HepG2 (cell line): ENCODE measurements around the gene CBX5. TPM values are rescaled to one million over a fixed set of nuclear protein-coding genes. Genes with fewer than 3 reads are reported as not detected.

Experiments
- ATAC-seq: fragments of 200-7000 bp; cut with Tn5 transposase; 3 replicates; pipeline ENCODE4 v1.9.1; 2020; ENCODE audit warnings: mild to moderate bottlenecking, moderate library complexity
- BruUV-seq: library from RNA; stranded (reverse); fragments of 400-500 nt; replicated peaks from 2 replicates; lab custom pipeline; 2021; lab: Mats Ljungman, UMichigan
- CTCF ChIA-PET: fragments of 300-600 bp; formaldehyde crosslinking; extraction: SDS; loops from one replicate; lab custom pipeline; 2021; ENCODE audit warnings: low total read pairs, inconsistent platforms, low intra/inter-chr PET ratio; lab: Yijun Ruan, JAX
- POLR2A ChIA-PET: fragments of 350-600 bp; sonication (Branson Sonifier 250); formaldehyde crosslinking; loops from one replicate; lab custom pipeline; 2020; ENCODE audit warnings: antibody characterized with exemption, inconsistent platforms; lab: Yijun Ruan, JAX
- DNase-seq: peaks from one replicate; pipeline ENCODE4 v3.0.0-alpha.2; 2015; ENCODE audit warnings: low spot score
- FAIRE-seq: peaks from 3 replicates; lab custom pipeline; 2011; peaks lifted over from hg19 to GRCh38; lab: Jason Lieb, UNC
- H2AFZ ChIP-seq: one replicate; pipeline ENCODE4 v1.6.1; 2011; ENCODE audit warnings: low read length, inconsistent platforms
- H3K27ac ChIP-seq: fragments of 300-600 bp; 3 replicates; pipeline ENCODE4 v1.8.0; 2011; ENCODE audit warnings: mixed run types, mild to moderate bottlenecking, mixed read lengths, low read length, inconsistent platforms; ENCODE audit not compliant: insufficient read depth; ENCODE audit errors: extremely low read length
- H3K27me3 ChIP-seq, 2 experiments: fragments of 200-600 bp in 1 of 2; 2 replicates in 1 of 2; 3 replicates in 1 of 2; pipeline versions ENCODE4 v1.6.0 to v1.8.0; 2011; ENCODE audit warnings: low read length in 2 of 2, mild to moderate bottlenecking in 2 of 2, moderate library complexity in 2 of 2, inconsistent platforms in 1 of 2; ENCODE audit not compliant: insufficient read depth in 2 of 2, control insufficient read depth in 1 of 2
- H3K36me3 ChIP-seq, 2 experiments: fragments of 200-600 bp in 1 of 2; replicated peaks in 1 of 2; 2 replicates in 1 of 2; 3 replicates in 1 of 2; pipeline versions ENCODE4 v1.5.1 to v1.8.0; 2011; ENCODE audit warnings: low read length in 2 of 2, inconsistent platforms in 1 of 2; ENCODE audit not compliant: insufficient read depth in 2 of 2, control insufficient read depth in 1 of 2
- H3K4me1 ChIP-seq: 2 replicates; pipeline ENCODE4 v1.5.1; 2012; ENCODE audit warnings: low read length, inconsistent platforms; ENCODE audit not compliant: insufficient read depth
- H3K4me2 ChIP-seq: 2 replicates; pipeline ENCODE4 v1.6.0; 2011; ENCODE audit warnings: low read depth, low read length, inconsistent platforms
- H3K4me3 ChIP-seq, 3 experiments: fragments of 200-600 bp in 1 of 3; sonication (generic), shearing (Covaris generic) in 1 of 3; replicated peaks in 1 of 3; 2 replicates each; pipeline ENCODE4 v1.5.1; 2011 to 2016; ENCODE audit warnings: low read length in 3 of 3, inconsistent platforms in 2 of 3, low read depth in 2 of 3, mild to moderate bottlenecking in 2 of 3, control low read depth in 1 of 3, mixed read lengths in 1 of 3; ENCODE audit not compliant: insufficient read depth in 1 of 3
- H3K79me2 ChIP-seq: one replicate; pipeline ENCODE4 v1.6.1; 2011; ENCODE audit warnings: low read length, inconsistent platforms; ENCODE audit not compliant: insufficient read depth
- H3K9ac ChIP-seq: 2 replicates; pipeline ENCODE4 v1.6.0; 2011; ENCODE audit warnings: mild to moderate bottlenecking, low read depth, low read length, inconsistent platforms; ENCODE audit not compliant: insufficient read depth
- H3K9me3 ChIP-seq: 2 replicates; pipeline ENCODE4 v1.5.1; 2012; ENCODE audit warnings: mild to moderate bottlenecking, low read length
- H4K20me1 ChIP-seq: 2 replicates; pipeline ENCODE4 v1.6.0; 2011; ENCODE audit warnings: inconsistent platforms, mild to moderate bottlenecking, low read length, moderate library complexity; ENCODE audit not compliant: insufficient read depth
- CEBPB ChIP-seq: IDR thresholded peaks from 2 replicates; pipeline ENCODE4 v1.6.1; 2011; ENCODE audit warnings: low read depth, low read length, improper control_type of control experiment, borderline replicate concordance
- KIAA2018 ChIP-seq: sonication (generic); formaldehyde crosslinking; IDR thresholded peaks from 2 replicates; pipeline ENCODE4 v1.5.0; 2020; ENCODE audit warnings: mild to moderate bottlenecking, missing genetic modification reagents, borderline replicate concordance
- NFATC3 ChIP-seq: sonication (generic); formaldehyde crosslinking; IDR thresholded peaks from 2 replicates; pipeline ENCODE4 v1.5.1; 2020; ENCODE audit warnings: mild to moderate bottlenecking, missing genetic modification reagents
- NFE2L1 ChIP-seq: sonication (generic); formaldehyde crosslinking; IDR thresholded peaks from 2 replicates; pipeline ENCODE4 v1.4.0; 2020; ENCODE audit warnings: missing genetic modification reagents, mild to moderate bottlenecking, borderline replicate concordance
- NFYB ChIP-seq: sonication (generic); formaldehyde crosslinking; IDR thresholded peaks from 2 replicates; pipeline ENCODE4 v1.4.0; 2020; ENCODE audit warnings: missing genetic modification reagents
- PRPF4 ChIP-seq: fragments of 200-400 bp; formaldehyde crosslinking; IDR thresholded peaks from 2 replicates; pipeline ENCODE4 v1.6.1; 2016; ENCODE audit warnings: low read length, low read depth; ENCODE audit not compliant: poor library complexity, severe bottlenecking
- RARG ChIP-seq: sonication (generic); formaldehyde crosslinking; IDR thresholded peaks from 2 replicates; pipeline ENCODE4 v1.4.0; 2020; ENCODE audit warnings: low read depth, mild to moderate bottlenecking, missing genetic modification reagents
- ZC3H4 ChIP-seq: sonication (generic); formaldehyde crosslinking; IDR thresholded peaks from 2 replicates; pipeline ENCODE4 v1.4.0; 2020; ENCODE audit warnings: missing genetic modification reagents, borderline replicate concordance
- ZNF225 ChIP-seq: sonication (generic); formaldehyde crosslinking; IDR thresholded peaks from 2 replicates; pipeline ENCODE4 v1.4.0; 2020; ENCODE audit warnings: mild to moderate bottlenecking, missing genetic modification reagents
- ZNF329 ChIP-seq: sonication (generic); formaldehyde crosslinking; IDR thresholded peaks from 2 replicates; pipeline ENCODE4 v1.9.0; 2021; ENCODE audit warnings: low read depth, mild to moderate bottlenecking, missing genetic modification reagents
- WGBS: methylation state at CpG from one replicate; pipeline ENCODE4 v1.1.6; 2017; ENCODE audit warnings: low lambda C conversion rate; 5-methylcytosine and 5-hydroxymethylcytosine counted together
- in situ Hi-C: cut with HindIII; loops from 2 replicates; pipeline ENCODE4 v1.10.0; 2017; ENCODE audit warnings: low pct_unique_long_range_greater_than_20kb; ENCODE audit not compliant: extremely low pct_ligation_motif_present
- intact Hi-C: fragments of 100-400 bp; cut with micrococcal nuclease; formaldehyde crosslinking; loops from one replicate; pipeline ENCODE4 v1.10.0; 2022; ENCODE audit not compliant: unreplicated experiment
- polyA plus RNA-seq, 8 experiments: library from polyadenylated mRNA; depleted of rRNA in 3 of 8; stranded (reverse) in 7 of 8; unstranded in 1 of 8; fragments of >200 nt; fragmentation: Illumina TruSeq in 4 of 8; extraction: Trizol in 4 of 8; gene quantifications; 2 replicates each; pipeline versions ENCODE4 v1.2.1 to v1.2.3, GENCODE V29; 2011 to 2016; ENCODE audit warnings: low read depth in 4 of 8, missing spikeins in 1 of 8, mixed read lengths in 1 of 8; ENCODE audit not compliant: insufficient read depth in 1 of 8
- total RNA-seq, 5 experiments: library from RNA; depleted of rRNA; stranded (reverse); fragments of >200 nt; fragmentation: Illumina TruSeq; extraction: Trizol; gene quantifications; 2 replicates each; pipeline ENCODE4 v1.2.3, GENCODE V29; 2016; ENCODE audit warnings: low read depth in 1 of 5
- TF ChIP-seq, protein P1 (sequence below), 2 experiments: sonication (generic) in 1 of 2; formaldehyde crosslinking in 1 of 2; IDR thresholded peaks; 2 replicates each; pipeline versions ENCODE4 v1.5.1 to v1.6.1; 2011 to 2020; ENCODE audit warnings: borderline replicate concordance in 1 of 2, low read depth in 1 of 2, low read length in 1 of 2, mild to moderate bottlenecking in 1 of 2, missing genetic modification reagents in 1 of 2, moderate library complexity in 1 of 2
- TF ChIP-seq, protein P2 (sequence below): sonication (generic); IDR thresholded peaks from 2 replicates; pipeline ENCODE4 v1.6.1; 2016; ENCODE audit warnings: low read depth, borderline replicate concordance

CBX5 gene
- total and polyA plus RNA-seq, 2 of the 13 experiments (the other 11 are each of a cell fraction or from before 2014, with no cell fraction given): 16.0 to 22.2 TPM

- no peak for DNase-seq
- ChIA-PET CTCF (no interaction called here), POLR2A (interaction anchor here (0.6 kb wide), 1 partner anchor 12 kb away, joined by 4 read pairs; no protein-coding TSS in a partner anchor)
- Histone ChIP-seq H3K36me3 (peaks cover 0 to 4% of the 10 kb centered on the region in 2 experiments; a peak in 3 of 5 replicates), H3K9ac (no peak overlapping the region), H4K20me1 (no peaks in the 10 kb centered on the region), H3K27me3 (no peaks in the 10 kb centered on the region), H3K4me2 (no peak overlapping the region), H3K79me2 (no peaks in the 10 kb centered on the region), H3K9me3 (no peaks in the 10 kb centered on the region), H2AFZ (no peak overlapping the region), H3K4me3 (no peak overlapping the region), H3K27ac (no peak overlapping the region), H3K4me1 (peaks cover 11% of the 10 kb centered on the region)
- no peak for ATAC-seq
- 90% methylated on average over 5 of the region's 5 CpGs for WGBS
- no peak for FAIRE-seq
- BruUV-seq: no TSS peak
- in situ Hi-C loops (no loop called here), intact Hi-C loops (no loop called here)
- TF ChIP-seq PRPF4: no peak
- TF ChIP-seq NFE2L1 (CRISPR knock-in tag): no peak
- no peak for TF ChIP-seq NFATC3 (CRISPR knock-in tag)
- no peak for TF ChIP-seq CEBPB
- TF ChIP-seq ZC3H4: no peak
- TF ChIP-seq KIAA2018: no peak
- TF ChIP-seq ZNF225 (CRISPR knock-in tag): no peak
- no peak for TF ChIP-seq ZNF329
- TF ChIP-seq, protein P1, sequence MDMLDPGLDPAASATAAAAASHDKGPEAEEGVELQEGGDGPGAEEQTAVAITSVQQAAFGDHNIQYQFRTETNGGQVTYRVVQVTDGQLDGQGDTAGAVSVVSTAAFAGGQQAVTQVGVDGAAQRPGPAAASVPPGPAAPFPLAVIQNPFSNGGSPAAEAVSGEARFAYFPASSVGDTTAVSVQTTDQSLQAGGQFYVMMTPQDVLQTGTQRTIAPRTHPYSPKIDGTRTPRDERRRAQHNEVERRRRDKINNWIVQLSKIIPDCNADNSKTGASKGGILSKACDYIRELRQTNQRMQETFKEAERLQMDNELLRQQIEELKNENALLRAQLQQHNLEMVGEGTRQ (IDR thresholded peaks at IDR 0.05; ENCODE audit: low read depth, low read length): no peak
- TF ChIP-seq, protein P1 (CRISPR knock-in tag; IDR thresholded peaks at IDR 0.05; ENCODE audit: borderline replicate concordance): no peak
- no peak for TF ChIP-seq NFYB (CRISPR knock-in tag)
- TF ChIP-seq, protein P2, sequence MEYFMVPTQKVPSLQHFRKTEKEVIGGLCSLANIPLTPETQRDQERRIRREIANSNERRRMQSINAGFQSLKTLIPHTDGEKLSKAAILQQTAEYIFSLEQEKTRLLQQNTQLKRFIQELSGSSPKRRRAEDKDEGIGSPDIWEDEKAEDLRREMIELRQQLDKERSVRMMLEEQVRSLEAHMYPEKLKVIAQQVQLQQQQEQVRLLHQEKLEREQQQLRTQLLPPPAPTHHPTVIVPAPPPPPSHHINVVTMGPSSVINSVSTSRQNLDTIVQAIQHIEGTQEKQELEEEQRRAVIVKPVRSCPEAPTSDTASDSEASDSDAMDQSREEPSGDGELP: no peak
- TF ChIP-seq RARG (CRISPR knock-in tag): no peak
Measured at GRCh38 chr12:54182981-54183380, 96.9 kb downstream of the CBX5 start.
